H1 (cell line): Measurements from ENCODE around the gene CDC42SE2. TPM values are rescaled to one million over a fixed set of nuclear protein-coding genes. Genes with fewer than 3 reads are reported as not detected.

Experiments
- BCL11A ChIP-seq, 2 experiments: IDR thresholded peaks; one replicate each; pipeline ENCODE4 v1.6.1; 2011; ENCODE audit warnings: low read depth in 2 of 2, low read length in 2 of 2, mild to moderate bottlenecking in 2 of 2
- CHD1 ChIP-seq: IDR thresholded peaks from 2 replicates; pipeline ENCODE4 v1.6.1; 2012; ENCODE audit warnings: low read depth, low read length, improper control_type of control experiment
- CHD7 ChIP-seq: fragments of 300-600 bp; sonication (generic); IDR thresholded peaks from 2 replicates; pipeline ENCODE4 v1.7.1; 2012; ENCODE audit warnings: low read length, moderate library complexity, mild to moderate bottlenecking, inconsistent platforms; ENCODE audit not compliant: insufficient replicate concordance
- CREB1 ChIP-seq: IDR thresholded peaks from 2 replicates; pipeline ENCODE4 v1.6.1; 2012; ENCODE audit warnings: inconsistent platforms
- GABPA ChIP-seq: IDR thresholded peaks from 2 replicates; pipeline ENCODE4 v1.6.1; 2011; ENCODE audit warnings: mild to moderate bottlenecking, low read length, moderate library complexity, borderline replicate concordance; ENCODE audit not compliant: insufficient read depth
- JUN ChIP-seq: IDR thresholded peaks from 2 replicates; pipeline ENCODE4 v1.6.1; 2011; ENCODE audit warnings: low read depth, mild to moderate bottlenecking, improper control_type of control experiment, low read length
- SUZ12 ChIP-seq: fragments of 200-600 bp; sonication (generic); IDR thresholded peaks from 2 replicates; pipeline ENCODE4 v1.6.1; 2012; ENCODE audit warnings: mild to moderate bottlenecking, inconsistent platforms, low read length, moderate library complexity, mixed read lengths
- TAF1 ChIP-seq: IDR thresholded peaks from 2 replicates; pipeline ENCODE4 v1.6.1; 2011; ENCODE audit warnings: mild to moderate bottlenecking, low read depth, low read length
- TCF12 ChIP-seq: IDR thresholded peaks from 2 replicates; pipeline ENCODE4 v1.6.1; 2011; ENCODE audit warnings: low read depth, mild to moderate bottlenecking, low read length
- USF2 ChIP-seq: IDR thresholded peaks from 2 replicates; pipeline ENCODE4 v1.6.1; 2011; ENCODE audit warnings: low read length, improper control_type of control experiment
- YY1 ChIP-seq: IDR thresholded peaks from 2 replicates; pipeline ENCODE4 v1.6.1; 2011; ENCODE audit warnings: low read depth, mild to moderate bottlenecking, low read length
- polyA plus RNA-seq, 7 experiments: library from polyadenylated mRNA; depleted of rRNA in 3 of 7; stranded (reverse) in 5 of 7; unstranded in 2 of 7; fragments of >200 nt in 5 of 7; fragments of 200-250 nt in 2 of 7; gene quantifications; 1 replicate in 5 of 7; 2 replicates in 1 of 7; 4 replicates in 1 of 7; pipeline versions ENCODE4 v1.2.1 to v1.2.3, GENCODE V29; 2011 to 2013; ENCODE audit warnings: missing spikeins in 2 of 7, mixed read lengths in 2 of 7
- total RNA-seq: library from RNA; stranded (reverse); fragmentation: NEBNext Ultra II Directional; extraction: Animal tissue kit (Norgen Biotek cat#: 25700); gene quantifications from 2 replicates; pipeline ENCODE4 v1.2.1, GENCODE V29; 2021

CDC42SE2 gene
- total and polyA plus RNA-seq, 2 of the 8 experiments (the other 6 are each of a cell fraction or from before 2014, with no cell fraction given), result 16.7 to 30.8 TPM

- TF ChIP-seq CHD7 (no peak), GABPA (no peak), TCF12 (no peak), CHD1 (no peak), USF2 (no peak), SUZ12 (no peak), YY1 (no peak), CREB1 (no peak), TAF1 (no peak), JUN (no peak), BCL11A (IDR thresholded peaks at IDR 0.05; ENCODE audit: low read depth in 2 of 2, low read length in 2 of 2) (no peak)
Observed at GRCh38 chr5:131262953-131263541, 806 bp upstream of the CDC42SE2 start (continued).
